GM21423 (cell line): ENCODE results near the gene GUCY2D.

ENCODE experiments used
- ATAC-seq: cut with Tn5 transposase; IDR thresholded peaks from one replicate; pipeline ENCODE4 v1.9.1; 2021; ENCODE audit warnings: mild to moderate bottlenecking, moderate library complexity; ENCODE audit not compliant: unreplicated experiment

The GUCY2D gene

DNA sequence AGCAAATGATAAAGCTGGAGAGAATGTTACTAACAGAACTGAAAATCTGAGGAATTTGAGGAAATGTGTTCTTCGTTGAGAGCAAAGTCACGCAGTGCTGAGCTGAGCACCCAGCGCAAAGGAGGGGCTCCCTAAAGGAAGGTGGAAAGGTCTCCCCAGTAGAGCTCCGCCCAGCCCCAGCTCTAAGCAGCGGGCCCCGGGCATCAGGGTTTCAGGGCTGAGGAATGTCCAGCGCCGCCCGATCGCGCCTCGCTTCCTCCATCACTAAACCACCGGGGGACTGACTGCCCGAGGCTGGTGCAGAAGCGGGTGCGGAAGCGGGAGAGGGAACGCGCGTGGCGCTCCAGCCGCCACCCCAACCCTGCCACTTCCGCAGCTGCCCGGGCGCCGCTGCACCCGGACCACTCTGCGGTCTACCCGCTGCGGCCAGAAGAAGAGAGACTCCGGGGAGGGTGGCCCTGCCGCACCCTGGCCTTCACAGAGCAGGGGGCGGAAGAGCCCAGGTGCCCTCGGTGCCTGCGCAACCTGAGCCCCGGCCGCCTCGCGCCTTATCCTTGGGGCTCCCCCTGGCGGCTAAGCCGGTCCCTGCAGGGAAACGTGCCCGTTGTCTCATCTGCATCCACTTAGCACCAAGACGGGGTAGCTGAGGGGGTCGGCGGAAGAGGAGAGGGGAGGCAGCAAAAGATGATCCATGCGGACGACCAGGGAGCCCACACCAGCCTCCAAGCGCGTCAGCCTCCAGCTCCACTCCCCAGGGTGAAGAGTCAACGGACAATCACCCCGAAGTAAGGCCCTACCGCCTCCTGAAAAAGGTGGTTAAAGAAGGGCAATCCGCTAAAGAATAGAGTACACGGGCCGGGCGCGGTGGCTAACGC is 12.4 kb upstream of the GUCY2D start:
- ATAC-seq: peak; percentile 62

DNA sequence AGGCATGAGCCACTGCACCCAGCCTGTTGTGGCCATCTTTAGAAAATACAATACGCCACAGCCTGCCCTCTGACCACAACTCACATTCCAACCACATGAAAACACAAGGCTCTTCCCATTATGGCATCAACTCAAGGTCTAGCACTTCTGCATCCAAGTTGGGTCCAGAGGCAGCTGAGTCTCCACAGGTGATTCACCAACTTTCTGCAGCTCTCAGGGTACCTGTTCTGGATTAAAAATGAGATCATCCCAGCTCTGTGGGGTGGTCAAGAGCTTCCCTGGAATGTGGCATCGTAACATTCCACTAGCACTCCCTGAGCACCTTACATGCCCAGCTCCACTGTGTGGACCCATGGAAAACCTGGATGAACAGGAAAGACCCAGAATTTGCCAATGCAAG is 9.9 kb upstream of the GUCY2D start:
- ATAC-seq: no peak

DNA sequence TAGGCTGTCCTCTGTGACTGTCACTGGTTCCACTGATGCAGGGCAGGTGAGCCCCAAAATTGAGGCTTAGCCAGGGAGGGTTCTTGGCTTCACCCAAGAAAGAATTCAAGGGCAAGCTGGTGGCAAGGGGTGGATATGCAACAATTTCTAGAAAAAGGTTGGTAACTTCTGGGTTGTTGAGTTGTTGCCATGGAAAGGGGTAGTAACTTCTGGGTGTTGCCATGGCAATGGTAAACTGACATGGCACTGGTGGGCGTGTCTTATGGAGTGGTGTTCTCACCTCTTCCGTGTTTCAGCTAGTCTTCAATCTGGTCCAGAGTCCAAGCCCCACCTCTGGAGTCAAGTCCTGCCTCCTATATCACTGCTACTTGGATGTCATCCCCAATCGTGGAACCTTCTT is 9.5 kb upstream of the GUCY2D start:
- ATAC-seq: no peak

DNA sequence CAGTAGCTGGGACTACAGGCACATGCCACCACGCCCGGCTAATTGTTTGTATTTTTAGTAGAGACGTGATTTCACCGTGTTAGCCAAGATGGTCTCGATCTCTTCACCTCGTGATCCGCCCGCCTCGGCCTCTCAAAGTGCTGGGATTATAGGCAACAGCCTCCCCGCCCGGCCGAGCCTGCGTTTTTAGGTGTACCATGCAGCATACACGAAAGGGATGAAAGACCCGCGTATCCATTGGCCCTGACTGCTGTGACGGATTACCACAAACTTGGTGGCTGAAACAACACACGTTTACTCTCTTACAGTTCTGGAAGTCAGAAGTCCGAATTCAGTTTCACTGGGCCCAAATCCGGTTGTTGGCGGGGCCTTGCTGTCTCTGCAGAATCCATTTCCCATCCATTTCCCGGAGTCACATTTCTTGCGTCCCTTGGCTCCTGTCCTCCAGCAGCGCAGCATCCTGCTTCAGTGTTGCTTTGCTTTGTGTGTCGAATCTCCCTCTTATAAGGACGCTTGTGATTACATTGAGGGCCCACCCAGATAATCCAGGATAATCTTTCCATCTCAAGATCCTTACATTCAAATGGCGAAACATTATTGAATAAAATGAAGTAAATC is 8.3 kb upstream of the GUCY2D start:
- ATAC-seq: no peak

DNA sequence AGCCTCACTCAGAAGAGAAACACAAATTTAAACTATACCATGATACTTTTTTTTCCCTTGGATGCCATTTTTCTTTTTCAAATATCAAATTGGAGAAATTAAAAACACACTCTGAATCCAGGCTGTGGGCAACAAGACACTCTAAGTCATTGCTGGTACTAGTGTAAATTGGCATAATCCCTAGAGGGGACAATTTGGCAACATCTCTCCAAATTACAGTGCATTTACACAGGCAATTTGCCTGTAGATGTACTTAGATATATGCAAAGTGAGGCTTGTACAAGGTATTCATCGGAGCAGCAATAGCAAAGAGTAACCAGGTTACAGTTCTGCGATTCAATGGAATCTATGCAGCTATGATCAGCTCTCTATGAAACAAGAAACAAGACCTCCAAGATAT is 6.7 kb upstream of the GUCY2D start:
- ATAC-seq: no peak

DNA sequence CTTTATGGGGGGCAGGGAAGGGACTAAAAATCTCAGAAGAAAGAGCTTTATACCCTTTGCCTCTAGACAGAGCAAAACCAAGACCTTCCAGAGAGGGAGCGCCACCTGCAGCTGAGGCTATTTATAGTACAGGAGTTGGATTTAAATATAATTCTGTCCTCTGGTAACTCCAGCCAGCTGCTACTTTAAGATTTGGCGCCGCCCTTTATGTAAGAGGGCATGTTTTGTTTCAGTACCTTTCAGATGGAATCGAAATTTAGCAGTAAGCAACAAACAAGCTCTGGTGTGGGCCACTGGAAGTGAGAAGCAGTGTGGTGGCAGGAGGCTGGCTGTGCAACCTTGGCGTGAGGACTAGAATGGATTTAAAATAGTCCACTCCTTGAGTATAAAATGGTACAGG is 5.2 kb upstream of the GUCY2D start:
- ATAC-seq: no peak

DNA sequence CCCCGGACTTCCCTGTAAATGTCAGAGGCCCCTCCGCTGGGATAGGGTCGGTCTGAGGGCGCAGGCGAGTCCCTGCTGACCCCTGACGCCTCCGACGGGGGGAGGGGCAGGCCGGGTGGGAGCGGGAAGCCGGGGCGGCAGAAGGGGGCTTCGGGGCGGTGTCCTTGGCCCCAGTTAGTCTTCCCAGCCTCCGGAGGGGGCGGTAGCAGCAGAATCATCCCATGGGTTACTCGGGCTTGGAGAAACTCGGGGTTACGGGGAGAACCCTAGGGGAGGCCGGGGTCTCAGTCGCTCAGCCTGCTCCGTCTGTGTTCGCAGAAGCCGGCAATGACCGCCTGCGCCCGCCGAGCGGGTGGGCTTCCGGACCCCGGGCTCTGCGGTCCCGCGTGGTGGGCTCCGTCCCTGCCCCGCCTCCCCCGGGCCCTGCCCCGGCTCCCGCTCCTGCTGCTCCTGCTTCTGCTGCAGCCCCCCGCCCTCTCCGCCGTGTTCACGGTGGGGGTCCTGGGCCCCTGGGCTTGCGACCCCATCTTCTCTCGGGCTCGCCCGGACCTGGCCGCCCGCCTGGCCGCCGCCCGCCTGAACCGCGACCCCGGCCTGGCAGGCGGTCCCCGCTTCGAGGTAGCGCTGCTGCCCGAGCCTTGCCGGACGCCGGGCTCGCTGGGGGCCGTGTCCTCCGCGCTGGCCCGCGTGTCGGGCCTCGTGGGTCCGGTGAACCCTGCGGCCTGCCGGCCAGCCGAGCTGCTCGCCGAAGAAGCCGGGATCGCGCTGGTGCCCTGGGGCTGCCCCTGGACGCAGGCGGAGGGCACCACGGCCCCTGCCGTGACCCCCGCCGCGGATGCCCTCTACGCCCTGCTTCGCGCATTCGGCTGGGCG is 542 bp downstream of the GUCY2D start:
- no peak for ATAC-seq

DNA sequence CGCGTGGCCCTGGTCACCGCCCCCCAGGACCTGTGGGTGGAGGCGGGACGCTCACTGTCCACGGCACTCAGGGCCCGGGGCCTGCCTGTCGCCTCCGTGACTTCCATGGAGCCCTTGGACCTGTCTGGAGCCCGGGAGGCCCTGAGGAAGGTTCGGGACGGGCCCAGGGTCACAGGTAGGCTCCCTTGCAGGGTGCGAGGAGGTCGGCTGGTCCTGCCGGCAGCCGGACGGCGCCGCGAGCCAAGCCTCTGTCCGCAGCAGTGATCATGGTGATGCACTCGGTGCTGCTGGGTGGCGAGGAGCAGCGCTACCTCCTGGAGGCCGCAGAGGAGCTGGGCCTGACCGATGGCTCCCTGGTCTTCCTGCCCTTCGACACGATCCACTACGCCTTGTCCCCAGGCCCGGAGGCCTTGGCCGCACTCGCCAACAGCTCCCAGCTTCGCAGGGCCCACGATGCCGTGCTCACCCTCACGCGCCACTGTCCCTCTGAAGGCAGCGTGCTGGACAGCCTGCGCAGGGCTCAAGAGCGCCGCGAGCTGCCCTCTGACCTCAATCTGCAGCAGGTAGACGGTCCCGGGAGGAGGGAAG is 1.3 kb downstream of the GUCY2D start:
- no peak for ATAC-seq

DNA sequence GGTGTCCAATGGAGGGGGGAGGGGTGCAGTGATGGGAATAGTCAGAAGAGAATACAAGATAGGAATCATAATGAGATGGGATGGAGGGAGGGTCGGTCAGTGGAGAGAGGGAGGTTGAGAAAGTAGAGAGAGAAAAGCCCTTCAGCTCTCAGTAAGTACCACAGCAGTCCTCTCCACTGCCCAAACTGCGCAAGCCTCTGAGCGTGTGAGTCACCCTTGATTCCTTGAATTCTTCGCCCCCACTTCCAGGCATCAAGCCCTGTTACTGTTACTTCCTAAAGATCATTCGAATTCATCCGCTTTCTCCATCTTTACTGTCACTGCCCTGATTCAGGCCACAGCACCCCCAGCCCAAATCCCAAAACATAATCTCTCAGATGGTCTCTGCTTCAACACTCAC is 2.5 kb downstream of the GUCY2D start:
- ATAC-seq: no peak

DNA sequence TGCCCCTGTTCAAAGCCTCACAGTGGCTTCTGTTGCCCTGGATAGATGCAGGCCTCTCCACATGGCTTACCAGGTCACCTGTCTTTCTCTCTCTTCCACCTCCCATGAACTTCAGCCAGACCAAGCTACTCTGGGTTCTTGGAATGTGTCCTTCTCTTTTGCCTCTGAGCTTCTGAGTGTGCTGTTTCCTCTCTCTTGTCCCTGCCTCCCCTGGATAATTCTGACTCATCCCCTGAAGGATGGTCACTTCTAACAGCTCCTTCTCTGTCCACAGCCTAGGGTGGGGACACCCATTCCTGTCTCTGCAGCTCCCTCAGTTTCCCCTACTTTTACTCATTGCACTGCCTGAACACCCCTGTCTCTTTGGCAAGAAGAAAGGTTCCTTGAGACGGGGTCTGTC is 2.9 kb downstream of the GUCY2D start:
- no peak for ATAC-seq

DNA sequence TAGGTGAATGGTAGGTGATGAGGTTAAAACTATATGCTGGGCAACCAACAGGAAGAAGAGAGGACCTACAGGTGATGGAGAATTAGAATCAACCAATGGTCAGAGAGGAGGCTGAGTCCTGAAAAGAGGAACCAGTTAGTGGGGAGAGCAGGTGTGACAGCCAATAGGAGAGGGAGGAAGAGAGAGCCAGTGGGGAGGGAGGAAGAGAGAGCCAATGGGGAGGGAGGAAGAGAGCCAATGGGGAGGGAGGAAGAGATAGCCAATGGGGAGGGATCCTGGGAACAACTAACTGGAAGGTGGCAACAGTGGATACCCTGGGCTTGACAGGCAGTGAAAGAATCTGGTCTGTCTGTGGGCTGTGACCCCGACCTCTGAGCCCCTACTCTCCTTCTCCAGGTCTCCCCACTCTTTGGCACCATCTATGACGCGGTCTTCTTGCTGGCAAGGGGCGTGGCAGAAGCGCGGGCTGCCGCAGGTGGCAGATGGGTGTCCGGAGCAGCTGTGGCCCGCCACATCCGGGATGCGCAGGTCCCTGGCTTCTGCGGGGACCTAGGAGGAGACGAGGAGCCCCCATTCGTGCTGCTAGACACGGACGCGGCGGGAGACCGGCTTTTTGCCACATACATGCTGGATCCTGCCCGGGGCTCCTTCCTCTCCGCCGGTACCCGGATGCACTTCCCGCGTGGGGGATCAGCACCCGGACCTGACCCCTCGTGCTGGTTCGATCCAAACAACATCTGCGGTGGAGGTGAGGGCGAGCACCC is 3.7 kb downstream of the GUCY2D start:
- ATAC-seq: no peak

DNA sequence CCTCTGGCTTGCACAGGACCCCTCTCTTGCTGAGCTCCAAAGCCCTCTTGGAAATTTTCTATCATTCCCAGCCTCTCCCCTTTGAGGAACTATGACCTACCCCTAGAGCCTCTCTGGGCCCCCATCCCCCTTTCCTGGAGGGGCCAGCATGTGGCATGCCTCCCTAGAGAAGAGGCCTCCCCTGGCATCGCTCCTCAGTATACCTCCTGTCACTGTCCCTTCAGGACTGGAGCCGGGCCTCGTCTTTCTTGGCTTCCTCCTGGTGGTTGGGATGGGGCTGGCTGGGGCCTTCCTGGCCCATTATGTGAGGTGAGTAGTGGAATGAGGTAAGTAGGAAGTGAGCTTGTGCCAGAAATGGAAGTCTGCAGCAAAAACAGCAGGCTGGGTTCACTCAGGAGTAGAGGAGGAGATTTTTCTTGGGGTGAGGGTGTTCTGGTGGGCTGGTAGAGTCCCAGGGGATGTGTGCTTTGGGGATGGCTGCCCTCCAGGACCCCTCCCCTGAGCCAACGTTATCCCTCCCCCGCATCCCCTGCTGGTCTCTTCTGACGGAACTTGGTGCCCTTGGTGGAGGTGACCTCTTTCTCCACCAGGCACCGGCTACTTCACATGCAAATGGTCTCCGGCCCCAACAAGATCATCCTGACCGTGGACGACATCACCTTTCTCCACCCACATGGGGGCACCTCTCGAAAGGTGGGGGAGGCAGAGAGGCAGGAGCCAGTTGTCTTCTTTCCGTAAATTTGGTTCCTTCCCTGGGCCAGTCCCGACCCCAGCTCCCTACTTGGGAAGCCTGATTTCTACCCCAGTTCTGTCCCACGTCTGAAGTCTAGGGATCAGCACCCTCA is 4.6 kb downstream of the GUCY2D start:
- no peak for ATAC-seq

DNA sequence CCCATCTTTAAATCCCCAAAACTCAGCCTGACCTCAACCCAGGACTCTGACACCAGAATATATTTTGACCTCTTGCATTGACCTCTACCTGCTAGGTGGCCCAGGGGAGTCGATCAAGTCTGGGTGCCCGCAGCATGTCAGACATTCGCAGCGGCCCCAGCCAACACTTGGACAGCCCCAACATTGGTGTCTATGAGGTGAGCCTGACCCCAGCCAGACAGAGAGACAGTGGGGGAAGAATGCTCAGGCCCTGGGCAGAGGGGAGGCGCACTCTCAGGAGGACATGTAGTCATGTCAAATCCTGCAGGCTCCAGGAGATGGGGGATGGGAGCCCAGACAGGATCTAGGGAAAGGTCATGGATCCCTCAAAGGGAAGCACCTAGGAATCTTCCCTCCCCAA is 5.4 kb downstream of the GUCY2D start:
- ATAC-seq: no peak

DNA sequence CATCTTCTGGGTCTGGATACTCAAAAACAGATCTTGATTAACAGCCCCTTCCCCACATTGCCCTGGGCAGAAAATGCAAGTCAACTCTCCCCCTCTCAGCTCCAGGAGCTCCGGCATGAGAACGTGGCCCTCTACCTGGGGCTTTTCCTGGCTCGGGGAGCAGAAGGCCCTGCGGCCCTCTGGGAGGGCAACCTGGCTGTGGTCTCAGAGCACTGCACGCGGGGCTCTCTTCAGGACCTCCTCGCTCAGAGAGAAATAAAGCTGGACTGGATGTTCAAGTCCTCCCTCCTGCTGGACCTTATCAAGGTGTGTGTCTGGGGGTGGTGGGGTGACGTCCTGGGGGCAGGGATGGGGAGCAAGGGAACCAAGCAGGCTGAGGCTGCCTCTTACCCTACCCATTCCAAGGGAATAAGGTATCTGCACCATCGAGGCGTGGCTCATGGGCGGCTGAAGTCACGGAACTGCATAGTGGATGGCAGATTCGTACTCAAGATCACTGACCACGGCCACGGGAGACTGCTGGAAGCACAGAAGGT is 9.7 kb downstream of the GUCY2D start:
- ATAC-seq: no peak

DNA sequence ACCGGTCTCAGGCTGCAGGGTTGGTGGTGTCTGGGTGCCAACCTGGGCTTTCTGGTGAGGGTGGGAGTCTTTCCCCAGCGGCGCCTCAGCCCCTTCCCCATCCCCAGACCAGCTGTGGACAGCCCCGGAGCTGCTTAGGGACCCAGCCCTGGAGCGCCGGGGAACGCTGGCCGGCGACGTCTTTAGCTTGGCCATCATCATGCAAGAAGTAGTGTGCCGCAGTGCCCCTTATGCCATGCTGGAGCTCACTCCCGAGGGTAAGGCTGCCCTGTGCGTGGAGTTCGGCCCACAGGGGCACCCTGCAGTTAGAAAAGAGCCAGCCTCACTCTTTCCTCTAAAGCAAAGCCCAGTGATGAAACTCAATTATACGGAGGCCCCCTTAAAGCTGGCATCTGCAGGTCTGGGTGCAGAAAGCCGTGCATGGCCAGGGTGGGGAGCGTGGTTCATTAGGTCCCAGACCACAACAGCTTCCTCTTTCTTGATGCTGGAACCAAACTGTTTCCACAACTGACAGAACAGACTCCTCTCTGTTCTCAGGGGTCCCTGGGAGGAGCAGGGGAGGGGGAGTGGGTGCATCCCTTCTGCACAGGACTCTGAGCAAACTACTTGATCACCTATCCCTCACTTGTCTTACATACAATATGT is 10.7 kb downstream of the GUCY2D start:
- no peak for ATAC-seq

DNA sequence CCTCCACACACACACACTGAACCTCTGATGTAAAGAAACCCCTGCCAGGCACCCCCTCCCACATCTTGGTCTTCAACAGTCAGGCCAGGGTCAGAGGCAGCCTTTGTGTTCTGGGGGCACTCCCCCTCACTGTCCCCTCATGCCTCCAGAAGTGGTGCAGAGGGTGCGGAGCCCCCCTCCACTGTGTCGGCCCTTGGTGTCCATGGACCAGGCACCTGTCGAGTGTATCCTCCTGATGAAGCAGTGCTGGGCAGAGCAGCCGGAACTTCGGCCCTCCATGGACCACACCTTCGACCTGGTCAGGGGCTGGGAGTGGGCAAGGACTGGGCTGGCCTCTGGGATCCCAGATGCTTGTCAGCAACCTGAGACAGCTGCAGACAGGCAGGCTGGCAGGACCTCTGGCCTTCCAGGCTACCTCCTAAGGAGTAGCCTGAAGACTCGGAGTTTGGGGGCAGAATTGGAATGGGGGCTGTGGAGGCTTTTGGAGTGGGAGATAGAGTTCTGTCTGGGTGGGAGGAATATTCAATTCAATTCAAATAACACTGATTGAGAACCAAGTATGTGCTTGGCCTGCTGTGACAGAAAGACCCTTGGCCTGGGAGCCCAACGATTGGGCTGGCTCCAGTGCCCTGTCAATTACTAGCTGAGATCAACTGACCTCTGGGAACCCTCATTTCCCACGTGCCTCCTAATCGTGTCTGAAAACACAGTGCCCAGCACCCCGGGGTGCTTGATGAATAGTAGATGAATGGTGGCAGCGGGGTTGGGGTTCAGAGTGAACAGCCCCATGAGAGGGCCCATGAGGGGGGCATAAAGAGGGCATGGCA is 11.5 kb downstream of the GUCY2D start:
- no peak for ATAC-seq

DNA sequence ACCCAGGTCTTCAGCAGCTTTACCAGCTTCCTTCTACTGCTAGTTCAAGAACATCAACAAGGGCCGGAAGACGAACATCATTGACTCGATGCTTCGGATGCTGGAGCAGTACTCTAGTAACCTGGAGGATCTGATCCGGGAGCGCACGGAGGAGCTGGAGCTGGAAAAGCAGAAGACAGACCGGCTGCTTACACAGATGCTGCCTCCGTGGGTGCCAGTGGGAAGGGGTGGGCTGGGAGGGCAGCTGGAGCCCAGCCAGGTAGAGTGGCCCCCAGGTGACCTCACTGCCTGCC is 12.1 kb downstream of the GUCY2D start:
- ATAC-seq: no peak

DNA sequence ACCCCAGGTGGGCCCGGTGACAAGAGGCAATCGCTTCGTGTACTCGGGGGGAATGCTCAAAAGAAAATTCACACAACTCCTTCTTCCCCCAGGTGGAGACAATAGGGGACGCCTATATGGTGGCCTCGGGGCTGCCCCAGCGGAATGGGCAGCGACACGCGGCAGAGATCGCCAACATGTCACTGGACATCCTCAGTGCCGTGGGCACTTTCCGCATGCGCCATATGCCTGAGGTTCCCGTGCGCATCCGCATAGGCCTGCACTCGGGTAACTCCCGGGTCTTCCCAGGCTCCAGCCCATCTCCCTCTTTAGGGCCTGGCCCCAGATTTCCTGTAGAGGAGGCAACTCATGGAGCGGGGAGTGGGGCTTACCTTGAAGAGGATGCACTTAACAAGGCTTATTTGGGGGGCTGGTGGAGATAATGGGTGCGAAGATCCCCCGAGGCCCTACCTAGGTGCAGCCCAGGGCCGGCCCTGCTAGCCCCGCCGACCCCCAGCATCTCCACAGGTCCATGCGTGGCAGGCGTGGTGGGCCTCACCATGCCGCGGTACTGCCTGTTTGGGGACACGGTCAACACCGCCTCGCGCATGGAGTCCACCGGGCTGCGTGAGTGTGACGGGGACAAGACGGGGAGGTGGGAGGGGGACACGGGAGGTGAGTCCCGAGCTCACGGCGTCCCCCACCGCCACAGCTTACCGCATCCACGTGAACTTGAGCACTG is 13.0 kb downstream of the GUCY2D start:
- ATAC-seq: no peak
